ENCODE data around the gene GALNT9.
"Not testable (repeated sequence)": the region's sequence is repeated elsewhere in the genome, so short reads cannot be mapped to it uniquely, and the experiment has no call there.

The GALNT9 gene

DNA sequence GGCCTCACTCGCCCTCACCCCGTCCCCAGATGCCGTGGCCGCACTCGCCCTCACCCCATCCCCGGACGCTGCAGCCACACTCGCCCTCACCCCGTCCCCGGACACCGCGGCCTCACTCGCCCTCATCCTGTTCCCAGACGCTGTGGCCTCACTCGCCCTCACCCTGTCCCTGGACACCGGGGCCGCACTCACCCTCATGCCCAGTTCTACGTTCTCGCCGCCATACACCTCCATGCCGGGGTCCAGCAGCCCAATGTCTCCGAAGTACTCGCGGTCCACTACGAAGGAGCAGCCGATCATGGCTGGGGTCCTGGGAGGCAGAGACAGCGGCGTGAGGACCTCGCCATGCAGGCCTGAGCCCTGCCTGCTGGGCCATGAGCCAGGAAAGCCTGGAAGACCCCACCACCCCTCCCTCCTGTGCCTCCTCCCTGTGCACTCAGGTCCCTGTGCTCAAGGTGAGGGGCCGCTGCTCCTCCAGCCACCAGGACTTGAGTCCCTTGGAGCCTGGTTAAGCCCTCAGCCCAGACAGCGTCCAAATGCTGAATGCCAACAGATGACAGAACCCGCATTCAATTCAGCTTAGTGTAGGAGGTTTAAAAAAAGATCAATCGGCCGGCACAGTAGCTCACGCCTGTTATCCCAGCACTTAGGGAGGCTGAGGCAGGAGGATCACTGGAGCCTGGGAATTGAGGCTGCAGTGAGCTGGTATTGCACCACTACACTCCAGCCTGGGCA lies 81.5 kb downstream of the GALNT9 start:
- no peak for DNase-seq

DNA sequence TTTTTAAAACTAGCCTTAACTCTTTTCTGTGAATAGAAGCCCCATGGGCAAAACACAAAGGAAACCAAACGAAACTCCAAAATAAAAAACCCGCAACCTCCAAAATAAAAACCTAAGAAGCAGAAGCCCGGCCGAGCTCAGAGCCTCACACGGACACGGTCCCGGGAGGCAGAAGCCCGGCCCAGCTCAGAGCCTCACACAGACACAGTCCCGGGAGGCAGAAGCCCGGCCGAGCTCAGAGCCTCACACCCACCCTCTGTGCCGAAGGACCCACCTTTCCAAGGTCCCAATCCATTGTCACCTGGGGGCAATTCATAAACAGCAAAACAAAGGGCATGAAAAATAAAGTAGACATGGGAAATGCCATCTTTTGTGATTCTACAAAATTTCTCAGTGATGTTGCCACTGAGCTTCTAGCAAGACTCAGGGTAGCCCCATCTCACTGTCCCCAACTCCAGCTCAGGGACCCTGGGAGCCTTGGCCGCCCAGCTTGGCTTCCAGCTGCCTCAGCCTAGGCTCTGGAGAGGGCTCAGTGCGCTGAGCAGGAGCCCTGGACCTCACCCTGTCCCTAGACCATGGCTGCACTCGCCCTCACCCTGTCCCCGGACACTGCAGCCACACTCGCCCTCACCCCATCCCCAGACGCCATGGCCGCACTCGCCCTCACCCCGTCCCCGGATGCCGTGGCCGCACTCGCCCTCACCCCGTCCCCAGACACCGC lies 82.2 kb downstream of the GALNT9 start:
- no peak for DNase-seq

DNA sequence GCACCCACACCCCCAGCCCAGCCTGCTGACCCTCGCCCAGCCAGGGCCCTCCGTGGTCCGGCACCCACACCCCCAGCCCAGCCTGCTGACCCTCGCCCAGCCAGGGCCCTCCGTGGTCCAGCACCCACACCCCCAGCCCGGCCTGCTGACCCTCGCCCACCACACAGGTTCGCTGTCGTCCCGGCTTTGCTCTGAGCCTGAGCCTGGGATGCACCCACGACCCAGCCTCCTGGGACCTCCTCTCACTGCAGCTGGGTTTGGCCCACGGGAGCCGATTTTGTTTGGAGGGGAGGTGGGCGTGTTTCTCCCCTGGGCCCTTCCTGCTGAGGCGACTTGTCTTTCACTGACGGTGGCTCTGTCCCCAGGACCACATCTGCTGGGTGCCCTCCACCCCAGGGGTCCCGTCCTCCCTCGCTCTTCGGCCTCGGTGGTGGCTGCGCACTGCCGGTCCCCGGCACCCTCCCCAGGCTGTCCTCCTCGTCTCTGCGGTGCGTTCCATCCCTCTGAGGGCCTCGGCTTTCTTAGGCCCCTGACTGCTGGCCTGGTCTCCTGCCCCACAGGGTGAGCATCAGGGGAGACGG lies 83.8 kb downstream of the GALNT9 start:
- DNase-seq, result no peak

GRCh38 chr12:132244724-132245295 lies 84.6 kb downstream of the GALNT9 start:
- no peak for DNase-seq

DNA sequence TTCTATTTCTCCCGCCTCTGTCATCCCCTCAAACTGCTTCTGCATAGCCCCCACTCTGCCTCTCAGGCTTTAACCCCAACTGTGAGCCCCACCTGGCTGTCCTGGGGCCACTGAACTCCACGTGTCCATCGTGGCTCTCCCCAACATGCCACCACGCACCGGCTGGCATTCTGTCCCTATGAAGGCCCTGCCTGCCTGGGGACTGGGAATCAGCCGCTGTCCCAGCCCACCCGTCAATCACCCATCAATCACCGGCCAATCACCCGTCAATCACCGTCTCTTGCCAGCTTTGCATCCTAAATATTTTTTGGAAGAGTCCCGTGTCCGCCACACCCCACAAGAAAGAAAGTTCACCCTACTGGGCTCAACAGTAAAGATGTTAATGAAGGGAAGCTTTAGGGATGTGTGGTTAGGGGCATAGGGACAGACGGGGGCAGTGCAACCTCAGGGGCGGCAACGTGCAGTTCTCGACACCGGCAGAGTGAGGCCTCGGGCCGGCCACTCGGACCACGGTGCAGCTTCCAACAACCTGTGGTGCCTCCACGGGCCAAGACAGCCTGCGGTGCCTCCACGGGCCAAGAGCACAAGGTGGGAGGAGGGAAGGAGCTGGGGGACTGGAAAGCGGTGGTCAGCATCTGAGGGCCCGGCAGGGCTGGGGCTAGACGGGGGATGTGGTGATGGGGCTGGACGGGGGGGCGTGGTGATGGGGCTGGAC lies 85.6 kb downstream of the GALNT9 start:
- DNase-seq, result no peak

GRCh38 chr12:132243171-132243570 lies 86.2 kb downstream of the GALNT9 start:
- not testable (repeated sequence) for DNase-seq

GRCh38 chr12:132240669-132241007 lies 88.8 kb downstream of the GALNT9 start:
- not testable (repeated sequence) for DNase-seq

- no peak for DNase-seq
Measured at GRCh38 chr12:132239796-132240668, 89.4 kb downstream of the GALNT9 start.

DNA sequence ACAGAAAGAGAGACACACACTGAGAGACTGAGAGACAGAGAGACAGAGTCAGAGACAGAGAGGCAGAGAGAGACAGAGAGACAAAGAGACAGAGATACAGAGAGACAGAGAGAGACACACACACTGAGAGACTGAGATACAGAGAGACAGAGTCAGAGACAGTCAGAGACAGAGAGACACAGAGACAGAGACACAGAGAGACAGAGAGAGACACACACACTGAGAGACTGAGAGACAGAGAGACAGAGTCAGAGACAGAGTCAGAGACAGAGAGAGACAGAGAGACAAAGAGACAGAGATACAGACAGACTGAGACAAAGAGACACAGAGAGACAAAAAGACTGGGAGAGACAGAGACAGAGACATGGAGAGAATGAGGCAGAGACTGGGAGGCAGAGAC lies 90.0 kb downstream of the GALNT9 start:
- no peak for DNase-seq

DNA sequence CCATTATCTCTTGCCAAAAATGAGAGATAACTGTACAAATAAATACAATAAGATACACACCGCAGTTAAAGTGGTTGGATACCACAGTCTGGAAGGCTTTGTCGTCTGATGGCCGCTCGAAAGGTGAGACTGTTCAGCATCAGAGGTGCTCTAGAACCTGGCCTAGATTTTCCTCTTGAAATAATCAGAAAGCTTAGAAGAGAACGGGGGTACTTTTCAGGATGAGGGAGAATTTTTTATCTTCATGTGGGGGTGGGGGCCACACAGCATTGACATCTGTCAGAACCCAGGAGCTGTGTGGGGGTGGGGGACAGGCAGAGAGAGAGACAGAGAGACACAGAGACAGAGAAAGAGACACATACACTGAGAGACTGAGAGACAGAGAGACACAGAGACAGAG lies 90.5 kb downstream of the GALNT9 start:
- DNase-seq, result no peak

DNA sequence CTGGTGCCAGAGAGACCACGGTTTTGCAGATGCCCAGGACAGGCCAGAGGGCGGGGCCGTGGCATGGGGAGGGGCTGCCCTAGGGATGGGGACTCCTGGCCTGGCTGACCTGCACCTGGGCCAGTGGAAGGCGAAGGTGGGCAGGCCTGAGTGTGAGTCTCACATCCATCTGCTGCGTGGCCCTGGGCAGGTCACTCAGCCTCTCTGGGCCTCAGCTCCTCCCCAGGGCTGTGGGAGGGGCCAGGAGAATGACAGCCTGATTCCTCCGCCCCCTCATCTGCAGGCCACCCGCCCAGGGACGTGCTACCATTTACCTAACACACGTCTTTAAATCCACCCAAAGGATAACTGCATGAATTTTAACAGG lies 90.9 kb downstream of the GALNT9 start:
- no peak for DNase-seq

GRCh38 chr12:132237772-132238487 lies 91.5 kb downstream of the GALNT9 start:
- DNase-seq, result no peak

GRCh38 chr12:132236930-132237771 lies 92.2 kb downstream of the GALNT9 start:
- no peak for DNase-seq

DNA sequence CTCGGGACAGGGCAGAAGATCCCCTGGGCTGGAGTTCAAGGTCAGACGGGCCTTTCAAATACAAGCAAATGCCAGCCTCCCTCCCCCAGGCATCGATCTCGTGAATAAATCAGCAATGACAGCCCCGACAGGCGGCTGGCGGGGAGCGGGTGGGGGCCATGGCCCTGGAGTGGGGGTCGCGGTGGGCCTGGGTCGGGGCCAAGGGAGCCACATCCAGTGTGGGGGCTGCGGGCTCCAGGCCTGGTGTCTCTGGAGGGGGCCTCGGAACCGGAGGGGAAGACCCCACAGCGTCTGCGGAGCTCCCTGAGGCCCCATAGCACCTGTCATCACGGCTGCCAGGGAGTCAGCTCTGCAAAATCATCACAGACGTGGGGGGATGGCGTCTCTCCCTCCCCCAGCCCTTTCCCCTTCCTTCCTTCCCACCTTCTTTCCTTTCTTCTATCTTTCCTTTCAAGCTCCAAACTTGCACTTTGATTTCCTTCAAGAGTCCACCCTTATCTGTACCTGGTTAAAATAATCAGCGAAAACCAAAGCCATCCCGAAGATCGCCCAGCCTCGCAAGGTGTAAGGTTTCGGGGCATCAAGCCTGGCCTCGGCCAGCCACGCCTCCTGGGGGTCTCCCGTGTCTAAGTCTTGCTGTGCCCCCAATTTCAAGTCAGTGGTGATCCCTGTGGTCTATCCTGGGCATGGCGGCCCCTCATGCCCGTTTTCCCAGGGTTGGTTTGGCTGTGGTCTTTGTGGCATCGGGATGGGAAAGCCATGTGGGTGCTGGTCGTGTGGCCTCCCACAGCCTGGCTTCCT lies 93.1 kb downstream of the GALNT9 start:
- no peak for DNase-seq

- DNase-seq, result no peak
Measured at GRCh38 chr12:132235116-132235820, 94.1 kb downstream of the GALNT9 start.

- no peak for DNase-seq
Measured at GRCh38 chr12:132230381-132230780, 99.0 kb downstream of the GALNT9 start.

- no peak for DNase-seq
Measured at GRCh38 chr12:132229926-132230325, 99.5 kb downstream of the GALNT9 start.

DNA sequence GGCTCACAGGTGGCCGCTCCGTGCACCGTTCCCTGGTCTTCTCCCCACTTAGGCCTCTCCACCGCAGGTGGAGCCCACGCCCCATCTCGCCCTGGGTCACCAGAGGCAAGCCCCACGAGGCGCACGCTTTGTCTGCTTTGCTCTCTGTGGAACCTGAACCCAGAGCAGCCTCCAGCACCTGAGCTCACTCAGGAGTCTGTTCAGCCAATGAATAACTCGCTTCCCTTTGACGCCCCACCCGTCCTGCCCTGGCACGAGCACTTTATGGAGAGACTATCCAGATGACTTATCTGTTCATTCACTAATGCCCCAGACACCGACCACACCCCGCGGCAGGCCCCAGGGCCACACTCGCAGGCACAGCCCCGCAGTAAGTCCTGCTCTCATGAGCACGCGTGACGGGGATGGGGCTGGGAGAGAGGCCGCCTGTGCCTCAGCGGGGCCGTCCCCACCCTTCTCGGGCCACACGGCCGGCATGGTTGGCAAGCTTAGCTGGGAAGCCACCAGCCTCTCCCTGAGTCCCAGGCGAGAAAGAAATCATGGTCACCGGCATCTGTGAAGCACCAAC lies 100.1 kb downstream of the GALNT9 start:
- no peak for DNase-seq

All from NCI-H1694 treated with DMSO at 0.1 percent for 48 hours (cell line).